COR-L47 (cell line): ENCODE data around the gene C5orf52.
"Not testable (repeated sequence)": the region's sequence is repeated elsewhere in the genome, so short reads cannot be mapped to it uniquely, and the experiment has no call there.

ENCODE experiments used
- DNase-seq: peaks from one replicate; lab custom pipeline; 2025; lab: John Stamatoyannopoulos, UW

The C5orf52 gene

GRCh38 chr5:157670662-157671591 is at the start of gene C5orf52:
Gene C5orf52, plus strand, starts transcription at chr5:157671533. Its CDS starts 82 bp downstream, at chr5:157671615.
- DNase-seq: no peak

- DNase-seq: no peak
Observed at GRCh38 chr5:157624144-157624543, 47.2 kb upstream of the C5orf52 start.

GRCh38 chr5:157626831-157627230 is 44.5 kb upstream of the C5orf52 start:
- no peak for DNase-seq

- no peak for DNase-seq
Observed at GRCh38 chr5:157630341-157630740, 41.0 kb upstream of the C5orf52 start.

- no peak for DNase-seq
Observed at GRCh38 chr5:157640406-157641066, 30.8 kb upstream of the C5orf52 start.

- no peak for DNase-seq
Observed at GRCh38 chr5:157648275-157648990, 22.9 kb upstream of the C5orf52 start.

GRCh38 chr5:157649101-157649500 is 22.2 kb upstream of the C5orf52 start:
- DNase-seq: no peak

GRCh38 chr5:157650991-157651611 is 20.2 kb upstream of the C5orf52 start:
- DNase-seq: no peak

- no peak for DNase-seq
Observed at GRCh38 chr5:157651623-157652376, 19.5 kb upstream of the C5orf52 start.

- DNase-seq: no peak
Observed at GRCh38 chr5:157652377-157652692, 19.0 kb upstream of the C5orf52 start, which contains the start of gene SOX30. Gene SOX30, minus strand, starts transcription at chr5:157652438. Its CDS starts 360 bp downstream, at chr5:157652078.

GRCh38 chr5:157657516-157657915 is 13.8 kb upstream of the C5orf52 start:
- DNase-seq: no peak

- DNase-seq: no peak
Observed at GRCh38 chr5:157658893-157659292, 12.4 kb upstream of the C5orf52 start.

GRCh38 chr5:157659868-157660660 is 11.3 kb upstream of the C5orf52 start:
- DNase-seq: no peak

GRCh38 chr5:157665467-157666070 is 5.8 kb upstream of the C5orf52 start:
- no peak for DNase-seq

- DNase-seq: no peak
Observed at GRCh38 chr5:157668356-157668755, 3.0 kb upstream of the C5orf52 start.

- no peak for DNase-seq
Observed at GRCh38 chr5:157669701-157670097, 1.6 kb upstream of the C5orf52 start.

- no peak for DNase-seq
Observed at GRCh38 chr5:157671592-157672330, 428 bp downstream of the C5orf52 start.

- DNase-seq: no peak
Observed at GRCh38 chr5:157672976-157673375, 1.6 kb downstream of the C5orf52 start.

GRCh38 chr5:157674351-157674750 is 3.0 kb downstream of the C5orf52 start:
- not testable (repeated sequence) for DNase-seq
